HG02763 (cell line): ENCODE data around the gene TBC1D8.

ENCODE experiments used
- ATAC-seq: cut with Tn5 transposase; IDR thresholded peaks from one replicate; pipeline ENCODE4 v1.9.1; 2021; ENCODE audit warnings: mild to moderate bottlenecking, moderate library complexity; ENCODE audit not compliant: unreplicated experiment

Gene TBC1D8

DNA sequence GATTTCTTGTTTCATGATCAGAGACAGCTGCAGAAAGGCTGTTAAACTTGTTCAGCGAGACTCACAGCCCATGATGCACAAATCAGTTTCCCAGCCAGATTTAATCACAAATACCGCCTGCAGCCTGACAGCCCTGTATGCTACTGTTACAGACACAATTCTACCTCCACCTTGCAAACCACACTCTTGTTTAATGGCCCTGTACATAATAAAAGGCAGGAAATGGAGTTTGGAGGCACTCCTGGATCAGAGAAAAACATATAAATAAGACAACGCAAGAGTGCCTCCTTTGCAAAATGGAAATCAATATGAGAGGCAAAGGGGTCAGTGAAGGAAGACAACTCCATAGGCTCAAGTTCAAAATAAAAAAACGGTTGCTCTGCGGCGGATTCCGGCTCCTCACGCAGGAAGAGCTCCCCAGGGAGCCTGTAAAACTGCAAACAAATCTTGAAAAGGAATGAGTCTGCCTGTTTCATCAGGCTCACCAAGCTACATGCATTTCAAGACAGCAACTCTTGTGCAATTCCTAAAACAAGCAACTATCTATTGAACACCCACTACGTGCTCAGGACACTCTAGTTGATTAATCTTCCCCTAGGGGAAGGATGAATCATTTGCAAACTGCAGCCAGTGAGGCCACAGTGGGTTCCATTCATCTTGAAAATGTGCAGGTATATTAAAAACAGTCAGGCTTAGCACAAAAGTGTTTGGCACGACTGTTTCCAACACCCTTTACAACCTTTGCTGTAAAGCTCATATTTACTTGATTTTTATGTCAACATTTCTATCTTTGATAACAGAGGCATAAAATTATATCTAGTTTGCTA, 37.5 kb downstream of the TBC1D8 start:
- no peak for ATAC-seq

DNA sequence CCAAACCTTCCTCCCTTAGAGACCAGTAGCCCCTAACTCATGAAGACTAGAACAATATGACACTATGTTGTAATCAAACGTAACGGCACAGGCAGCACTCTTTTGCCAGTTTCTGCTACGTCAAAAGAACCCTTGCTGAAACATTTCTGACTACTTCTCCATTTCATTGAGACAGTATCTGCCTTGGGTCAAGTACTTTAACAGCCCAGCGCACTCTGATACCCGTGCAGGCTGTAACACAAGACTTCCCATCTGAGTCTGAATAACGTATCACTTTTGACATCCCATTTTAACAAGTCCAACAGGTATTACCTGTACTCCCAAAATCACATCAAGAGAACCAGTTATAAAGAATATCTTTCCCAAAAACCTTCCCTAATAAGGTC, 38.4 kb downstream of the TBC1D8 start:
- ATAC-seq, result no peak

DNA sequence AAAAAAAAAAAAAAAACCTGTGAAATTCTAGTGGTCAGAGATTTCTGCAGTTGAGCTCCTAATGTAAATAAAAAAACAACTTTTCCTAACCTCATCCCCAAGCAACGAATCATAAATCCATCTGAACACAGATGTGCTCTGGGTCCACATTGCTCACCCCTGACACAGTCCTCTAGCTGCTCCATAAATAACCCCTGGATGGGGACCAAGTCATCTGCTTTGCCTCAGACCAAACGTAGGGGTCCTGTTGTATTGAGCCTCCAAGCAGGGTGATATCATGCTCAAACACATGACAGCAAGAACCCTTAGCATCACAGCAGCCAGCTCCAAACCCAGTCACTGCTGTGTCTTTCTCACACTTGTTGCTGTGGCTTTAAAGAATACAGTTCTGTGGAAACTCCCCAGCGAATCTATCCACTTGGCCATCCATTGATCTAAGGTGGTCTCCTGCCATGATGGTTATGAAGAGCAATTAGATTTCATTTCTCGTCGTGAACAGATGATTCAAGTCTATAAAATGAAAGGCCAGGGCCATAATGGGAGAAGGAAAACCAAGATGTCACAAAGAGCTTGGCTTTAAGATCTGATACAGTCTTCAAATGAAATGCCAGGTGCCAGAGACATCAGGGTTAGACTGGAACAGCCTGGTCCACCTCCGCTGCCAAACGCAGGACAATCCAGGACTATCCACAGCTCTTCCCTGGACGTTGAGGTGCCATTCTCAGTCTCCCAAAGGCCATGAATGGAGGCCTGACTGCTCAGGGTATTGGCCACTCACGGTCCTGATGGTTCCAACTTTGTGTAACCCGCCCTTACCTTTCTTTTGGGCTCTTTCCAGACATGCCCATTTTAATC, 39.0 kb downstream of the TBC1D8 start:
- ATAC-seq, result no peak

DNA sequence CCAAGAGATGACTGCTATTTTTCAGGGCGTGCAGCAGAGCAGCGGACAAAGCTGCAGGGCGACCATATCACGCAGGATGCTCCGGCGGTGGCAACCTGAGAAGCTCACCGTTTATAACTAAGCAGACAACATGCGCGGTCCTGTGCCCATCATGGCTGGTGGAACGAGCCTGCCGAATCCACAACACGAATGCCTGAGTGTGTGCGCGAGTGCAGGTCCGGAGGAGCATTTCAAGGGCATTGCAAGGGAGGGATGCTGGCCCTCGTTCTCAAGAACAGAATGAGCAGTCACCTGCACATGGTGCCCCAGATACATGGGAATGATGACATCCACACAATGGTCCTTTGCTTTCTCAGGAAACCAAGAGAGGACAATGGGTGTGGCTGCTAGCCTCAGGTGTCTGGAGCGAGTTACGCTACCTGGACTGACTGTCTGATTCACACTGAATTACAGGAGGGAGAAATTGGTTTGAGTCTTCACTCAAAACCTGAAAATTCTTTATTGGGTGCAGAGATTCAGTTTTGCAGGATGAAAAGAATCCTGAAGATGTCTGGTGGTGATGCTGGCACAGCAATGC, 39.8 kb downstream of the TBC1D8 start:
- no peak for ATAC-seq

DNA sequence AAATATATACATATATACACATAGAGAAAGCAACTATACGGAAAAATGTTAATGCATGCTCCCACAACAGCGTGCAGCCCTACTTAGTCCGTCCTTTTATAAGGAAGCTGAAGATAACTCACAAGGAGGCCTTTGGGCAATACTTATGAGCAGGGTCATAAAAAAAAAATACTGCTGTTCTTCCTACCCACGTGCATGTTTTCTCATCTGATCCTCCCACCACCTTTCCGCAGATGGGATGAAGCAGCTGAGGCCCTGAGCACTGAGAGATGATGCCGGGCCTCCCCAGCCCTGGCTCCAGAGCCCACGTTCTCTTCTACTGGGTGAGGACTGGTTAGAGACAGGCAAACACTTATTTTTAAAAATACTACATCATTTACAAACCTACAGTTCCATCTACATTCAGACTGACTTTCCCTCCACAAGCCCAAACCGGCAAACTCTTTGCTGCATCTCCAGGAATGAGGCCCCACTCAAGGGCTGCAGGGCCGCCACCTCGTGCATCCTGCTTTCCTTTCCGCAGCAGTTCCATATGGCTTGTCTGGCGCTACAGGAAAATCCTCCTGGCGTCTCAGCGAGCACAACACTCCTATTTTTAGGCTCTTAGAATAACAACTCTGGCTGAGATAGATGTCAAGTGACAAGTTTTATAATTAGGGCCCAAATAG, 41.6 kb downstream of the TBC1D8 start:
- ATAC-seq, result no peak

DNA sequence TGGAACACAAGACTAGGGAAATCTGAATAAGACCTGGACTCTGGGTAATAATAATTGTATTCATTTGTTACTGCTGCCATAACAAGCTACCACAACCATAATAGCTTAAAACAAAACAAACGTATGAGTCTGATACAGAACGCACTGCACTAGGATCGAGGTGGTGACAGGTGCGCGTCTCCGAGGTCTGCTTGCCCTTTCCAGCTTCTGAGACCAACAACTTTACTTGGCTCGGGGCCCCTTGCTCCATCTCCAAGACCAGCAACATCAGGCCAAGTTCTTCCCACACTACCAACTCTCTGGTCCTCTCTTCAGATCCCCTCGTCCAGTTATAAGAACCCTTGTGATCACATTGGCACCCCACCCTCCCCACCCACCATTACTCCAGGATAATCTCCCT, 42.8 kb downstream of the TBC1D8 start:
- ATAC-seq, result no peak

DNA sequence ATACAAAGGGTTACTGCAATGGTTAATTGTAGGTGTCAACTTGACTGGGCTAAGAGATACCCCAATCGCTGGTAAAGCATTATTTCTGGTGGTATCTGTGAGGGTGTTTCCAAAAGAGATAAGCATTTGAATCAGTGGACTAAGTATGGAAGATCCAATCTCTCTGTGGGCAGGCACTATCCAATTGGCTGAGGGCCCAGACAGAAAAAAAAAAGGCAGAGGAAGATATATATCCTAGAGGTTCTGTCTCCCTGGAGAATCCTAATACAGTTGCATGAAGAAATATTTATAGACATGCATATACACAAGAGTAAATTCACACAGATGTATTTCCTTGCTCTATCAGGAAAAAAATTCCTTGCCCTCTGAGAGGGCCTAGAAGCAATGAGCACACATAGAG, 43.9 kb downstream of the TBC1D8 start:
- ATAC-seq, result no peak

DNA sequence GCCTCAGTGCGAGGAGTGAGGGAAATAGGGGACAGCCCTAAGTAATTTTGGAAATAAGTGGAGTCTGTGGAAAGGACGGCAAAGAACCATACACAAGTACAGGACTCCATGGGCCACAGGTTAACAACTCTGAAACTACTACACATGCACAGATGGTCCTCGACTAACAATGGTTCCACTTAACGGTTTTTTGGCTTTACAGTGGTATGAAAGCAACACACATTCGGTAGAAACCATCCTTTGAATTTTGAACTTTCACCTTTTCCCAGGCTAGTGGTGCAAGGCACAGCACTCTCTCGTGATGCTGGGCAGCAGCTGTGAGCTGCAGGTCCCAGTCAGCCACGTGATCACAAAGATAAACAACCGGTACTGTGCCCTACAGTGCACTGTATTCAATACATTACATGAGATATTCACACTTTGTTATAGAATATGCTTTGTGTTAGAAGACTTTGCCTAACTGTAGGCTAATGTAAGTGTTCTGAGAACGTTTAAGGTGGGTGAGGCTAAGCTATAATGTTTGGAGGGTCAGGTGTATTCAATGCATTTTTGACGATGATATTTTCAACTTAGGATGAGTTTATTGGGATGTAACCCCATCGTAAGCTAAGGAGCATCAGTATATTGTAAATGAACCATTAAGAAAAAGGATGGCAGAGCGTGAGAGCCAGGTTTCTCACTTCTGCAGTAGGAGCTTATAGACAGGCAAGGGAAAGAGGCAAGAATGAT, 44.6 kb downstream of the TBC1D8 start:
- no peak for ATAC-seq

DNA sequence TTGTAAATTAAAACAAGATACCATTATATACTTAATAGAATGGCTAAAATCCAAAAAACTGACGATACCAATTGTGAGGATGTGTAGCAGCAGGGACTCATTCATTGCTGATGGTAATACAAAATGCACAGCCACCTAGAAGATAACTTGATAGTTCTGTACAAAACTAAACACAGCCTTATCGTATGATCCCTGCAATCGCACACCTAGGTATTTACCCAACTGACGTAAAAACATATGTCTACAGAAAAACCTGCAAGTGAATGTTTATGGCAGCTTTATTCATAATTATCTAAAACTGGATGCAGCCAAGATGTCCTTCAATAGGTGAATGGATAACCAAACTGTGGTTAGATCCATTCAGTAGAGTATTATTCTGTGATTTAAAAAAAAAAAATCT, 45.5 kb downstream of the TBC1D8 start:
- no peak for ATAC-seq

DNA sequence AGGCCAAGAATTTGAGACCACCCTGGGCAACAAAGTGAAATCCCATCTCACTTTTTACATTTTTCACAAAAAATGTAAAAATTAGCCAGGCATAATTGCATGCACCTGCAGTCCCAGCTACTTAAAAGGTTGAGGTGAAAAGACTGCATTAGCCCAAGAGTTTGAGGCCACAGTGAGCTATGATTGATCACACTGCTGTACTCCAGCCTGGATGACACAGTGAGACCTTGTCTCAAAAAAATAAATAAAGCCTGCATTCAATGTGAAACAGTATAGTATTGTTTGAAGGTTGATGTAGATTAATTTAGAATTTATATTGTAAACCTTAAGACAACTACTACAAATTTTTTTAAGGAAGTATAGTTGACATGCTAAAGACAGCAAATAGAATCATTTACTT, 53.5 kb downstream of the TBC1D8 start:
- ATAC-seq, result no peak

DNA sequence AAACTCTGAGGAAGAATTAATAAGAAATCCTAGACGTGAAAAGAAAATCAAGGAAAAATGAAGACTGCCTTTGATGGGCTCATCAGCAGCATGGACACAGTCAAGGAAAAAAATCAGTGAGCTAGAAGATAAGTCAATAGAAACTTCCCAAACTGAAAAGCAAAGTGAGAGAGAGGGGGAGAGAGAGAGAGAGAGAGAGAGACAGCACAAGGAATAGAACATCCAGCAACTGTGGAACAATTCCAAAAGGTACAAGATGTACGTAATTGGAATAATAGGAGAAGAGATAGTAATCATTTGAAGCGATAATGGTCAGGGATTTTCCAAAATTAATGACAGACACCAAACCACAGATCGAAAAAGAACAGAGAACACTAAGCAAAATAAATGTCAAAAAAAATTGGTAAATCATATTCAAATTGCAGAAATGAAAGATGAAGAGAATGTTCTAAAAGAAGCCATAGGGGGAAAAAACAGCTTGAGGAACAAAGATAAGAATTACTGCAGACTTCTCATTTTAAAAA, 54.5 kb downstream of the TBC1D8 start:
- no peak for ATAC-seq

DNA sequence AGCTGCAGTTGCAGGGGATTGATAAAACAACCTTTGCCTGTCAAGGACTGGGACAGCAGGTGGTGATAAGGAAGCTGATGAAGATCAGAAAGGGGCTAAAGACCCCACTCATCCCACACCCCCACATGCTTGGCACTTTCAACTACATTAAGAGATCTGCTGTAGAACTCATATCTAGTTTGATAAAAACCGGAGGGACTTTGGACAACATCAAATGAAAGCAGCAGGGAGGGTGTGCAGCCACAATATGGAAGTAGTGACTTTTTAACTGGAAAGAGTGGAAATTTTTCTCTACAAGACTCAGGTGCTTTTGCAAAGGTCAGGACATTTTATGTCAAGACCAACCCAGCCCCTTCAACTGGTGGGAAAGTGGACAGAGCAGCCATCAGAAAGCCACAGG, 56.8 kb downstream of the TBC1D8 start:
- ATAC-seq, result no peak

DNA sequence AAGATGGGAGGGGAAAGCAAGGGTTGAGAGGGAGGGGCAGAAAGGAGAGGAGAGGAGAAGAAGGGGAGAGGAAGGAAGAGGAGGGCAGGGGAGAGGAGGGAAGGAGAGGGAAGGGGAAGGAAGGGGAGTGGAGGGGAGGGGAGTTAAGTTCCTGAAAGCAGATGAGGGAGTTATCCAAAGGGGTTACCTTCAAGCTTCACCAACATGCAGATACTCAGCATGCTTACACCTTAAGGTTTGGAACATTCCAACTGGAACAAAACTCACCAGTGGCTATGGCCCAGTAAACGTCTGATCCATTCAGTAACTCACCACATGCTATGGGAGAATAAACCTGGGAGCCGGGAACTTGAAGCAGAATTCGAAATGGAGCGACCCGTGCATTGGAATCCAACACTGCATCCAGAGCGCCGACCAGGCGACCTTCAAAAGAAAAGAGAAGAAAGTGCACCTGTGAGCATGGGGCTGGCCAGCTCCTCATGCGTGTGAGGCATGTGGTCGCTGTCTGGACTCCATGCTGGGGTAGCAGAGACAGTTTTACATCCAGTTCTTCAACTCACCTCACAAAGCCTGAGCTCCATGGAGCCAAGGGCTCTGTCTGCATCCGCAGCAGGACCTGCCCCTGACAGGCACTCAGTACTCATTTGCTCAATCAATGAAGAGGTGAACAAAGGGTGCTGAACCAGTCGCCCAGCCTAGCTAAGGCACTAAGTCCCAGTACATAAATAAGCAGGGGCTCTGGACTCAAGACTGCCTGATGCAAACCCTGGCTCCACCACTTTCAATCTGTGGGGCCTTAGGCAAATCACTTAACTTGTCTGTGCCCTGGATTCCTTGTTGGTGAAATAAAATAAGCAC, 61.0 kb downstream of the TBC1D8 start:
- no peak for ATAC-seq

DNA sequence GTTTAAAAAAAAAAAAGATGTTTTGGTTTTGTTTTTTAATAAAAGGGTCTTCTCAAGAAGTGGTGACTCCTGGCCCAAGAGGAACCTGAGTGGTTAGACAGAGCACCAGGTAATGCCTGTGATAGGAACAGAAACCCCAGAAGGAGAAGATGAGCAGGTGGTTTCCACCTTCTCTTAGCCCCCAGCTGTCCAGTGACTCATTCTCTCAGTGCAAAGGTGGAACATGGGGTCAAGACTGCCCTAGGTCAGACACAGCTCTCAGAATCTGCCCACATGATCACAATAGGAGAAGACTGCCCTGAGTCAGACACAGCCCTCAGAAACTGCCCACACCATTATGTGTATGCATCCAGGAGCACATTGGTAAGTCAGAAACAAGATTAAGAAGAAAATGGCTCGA, 61.8 kb downstream of the TBC1D8 start:
- peak; percentile 94 for ATAC-seq

DNA sequence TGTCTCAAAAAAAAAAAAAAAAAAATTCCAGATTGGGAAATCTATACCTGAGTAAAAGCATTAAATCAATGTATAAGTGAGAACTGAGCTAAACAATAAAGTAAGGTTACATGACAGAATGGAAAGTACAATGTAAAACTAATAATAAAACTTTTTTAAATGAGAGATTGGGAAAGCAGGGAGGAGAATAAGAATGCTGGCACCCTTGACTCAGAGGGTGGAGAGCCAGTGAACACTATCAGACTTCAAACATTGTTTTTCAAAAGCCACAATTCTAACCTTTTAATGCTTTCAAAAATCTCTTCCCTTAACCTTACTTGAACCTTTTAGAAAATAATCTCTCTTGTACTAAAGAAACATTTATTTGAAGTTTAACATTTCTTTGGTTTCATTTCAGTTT, 63.5 kb downstream of the TBC1D8 start:
- no peak for ATAC-seq

DNA sequence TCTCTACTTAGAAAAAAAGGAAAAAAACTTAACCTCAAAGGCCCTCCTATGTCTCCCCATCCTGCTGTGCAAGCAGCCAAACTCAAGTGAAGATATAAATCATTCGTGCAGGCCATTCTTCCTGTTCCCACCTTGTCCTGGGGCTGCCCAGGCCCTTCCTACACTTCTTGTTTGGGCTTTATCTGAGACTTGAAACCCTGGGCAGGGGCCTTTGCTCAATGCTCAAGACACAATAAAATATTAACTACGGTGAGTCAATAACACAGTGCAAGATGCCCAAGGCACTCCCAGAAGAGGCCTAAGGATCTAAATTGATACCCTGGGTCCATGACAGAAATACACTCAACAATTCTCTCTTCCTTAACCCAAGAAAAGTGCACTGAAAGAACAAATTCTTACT, 67.6 kb downstream of the TBC1D8 start:
- ATAC-seq, result no peak

DNA sequence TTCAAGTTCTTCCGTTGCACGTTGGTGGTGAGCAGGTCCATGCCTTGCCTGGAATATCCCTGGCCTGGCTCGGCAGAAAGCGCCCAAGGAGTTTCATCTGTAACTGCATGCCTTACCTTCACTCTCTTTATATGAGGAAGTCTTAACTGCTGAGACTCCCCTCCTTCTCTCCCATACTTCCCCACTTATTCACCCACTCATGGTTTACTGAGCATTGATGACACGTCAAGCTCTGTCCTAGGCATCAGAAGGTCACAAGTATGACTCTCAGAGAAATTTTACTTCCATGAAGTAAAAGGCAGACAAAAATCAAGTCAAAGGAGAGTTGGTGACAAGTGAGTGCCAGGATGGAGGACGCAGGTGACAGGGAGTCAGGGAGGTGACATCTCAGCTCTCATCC, 68.2 kb downstream of the TBC1D8 start:
- no peak for ATAC-seq

DNA sequence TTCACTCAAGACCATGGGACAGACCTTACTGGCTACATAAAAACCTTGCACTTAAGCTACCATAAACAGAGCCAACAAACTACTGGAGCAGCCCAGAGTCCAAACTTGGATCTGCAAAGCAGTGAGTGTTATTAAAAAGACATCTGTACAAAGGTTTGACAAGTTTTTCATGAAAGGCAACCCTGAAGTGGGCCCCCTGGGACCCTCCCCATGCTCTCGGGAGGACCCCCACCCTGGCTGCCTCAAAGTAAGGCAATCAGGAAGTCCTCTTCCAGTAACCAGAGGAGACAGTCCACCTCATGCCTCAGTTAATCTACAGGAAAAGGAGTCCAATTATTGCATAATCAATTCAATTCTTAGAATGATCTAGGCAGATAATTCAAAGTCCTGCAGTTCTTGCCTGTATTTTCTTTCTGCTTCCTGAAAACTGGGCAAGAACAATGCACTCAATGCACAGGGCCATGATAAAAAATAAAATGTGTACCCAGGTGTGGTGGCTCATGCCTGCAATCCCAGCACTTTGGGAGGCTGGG, 69.7 kb downstream of the TBC1D8 start:
- no peak for ATAC-seq
